Panc1 (cell line): ENCODE results near the gene PCGF3. TPM values are rescaled to one million over a fixed set of nuclear protein-coding genes. Genes with fewer than 3 reads are reported as not detected.

ENCODE experiments used
- ATAC-seq: fragments of 200-7000 bp; cut with Tn5 transposase; 2 replicates; pipeline ENCODE4 v1.9.1; 2020; ENCODE audit warnings: mild to moderate bottlenecking, moderate library complexity
- Bru-seq: library from RNA; stranded (reverse); fragments of 400-500 nt; gene quantifications from one replicate; lab custom pipeline; 2021; lab: Mats Ljungman, UMichigan
- BruChase-seq, 2 experiments: library from RNA; stranded (reverse); fragments of 400-500 nt; gene quantifications; one replicate each; lab custom pipeline; 2021; lab: Mats Ljungman, UMichigan
- BruUV-seq: library from RNA; stranded (reverse); fragments of 400-500 nt; replicated peaks from 2 replicates; lab custom pipeline; 2021; lab: Mats Ljungman, UMichigan
- CTCF ChIA-PET: fragments of 300-600 bp; sonication (Branson Sonifier 250); formaldehyde crosslinking; loops from one replicate; lab custom pipeline; 2022; ENCODE audit warnings: antibody characterized with exemption; lab: Charles Lee
- POLR2A ChIA-PET: fragments of 300-600 bp; sonication (Branson Sonifier 250); formaldehyde crosslinking; loops from one replicate; lab custom pipeline; 2022; ENCODE audit warnings: antibody characterized with exemption; lab: Charles Lee
- DNase-seq: peaks from one replicate; pipeline ENCODE4 v3.0.0-alpha.2; 2010; ENCODE audit warnings: low read depth, low spot score
- H3K27ac ChIP-seq: 2 replicates; pipeline ENCODE4 v1.5.1; 2011; ENCODE audit warnings: mild to moderate bottlenecking, low read length, inconsistent platforms
- H3K27me3 ChIP-seq: fragments of 200-500 bp; sonication (Bioruptor generic); 2 replicates; pipeline ENCODE4 v1.6.0; 2014; ENCODE audit warnings: low read length, inconsistent platforms; ENCODE audit not compliant: control insufficient read depth, insufficient read depth
- H3K36me3 ChIP-seq: fragments of 200-500 bp; sonication (Bioruptor generic); 2 replicates; pipeline ENCODE4 v1.5.1; 2014; ENCODE audit warnings: inconsistent platforms, mild to moderate bottlenecking, low read length, moderate library complexity; ENCODE audit not compliant: control insufficient read depth, insufficient read depth
- H3K4me1 ChIP-seq: 2 replicates; pipeline ENCODE4 v1.5.1; 2011; ENCODE audit warnings: inconsistent platforms, mild to moderate bottlenecking, low read length, moderate library complexity; ENCODE audit not compliant: control insufficient read depth, insufficient read depth
- H3K4me3 ChIP-seq, 2 experiments: 2 replicates each; pipeline ENCODE4 v1.5.1; 2011 to 2012; ENCODE audit warnings: low read depth in 2 of 2, low read length in 2 of 2, mild to moderate bottlenecking in 2 of 2, inconsistent platforms in 1 of 2, moderate library complexity in 1 of 2
- H3K9me3 ChIP-seq: fragments of 200-500 bp; sonication (Bioruptor generic); 2 replicates; pipeline ENCODE4 v1.5.1; 2014; ENCODE audit warnings: low read depth, mild to moderate bottlenecking, inconsistent platforms, low read length, moderate library complexity; ENCODE audit not compliant: control insufficient read depth, insufficient read depth
- CTCF ChIP-seq: fragments of 450-650 bp; IDR thresholded peaks from 2 replicates; pipeline ENCODE4 v1.5.1; 2017; ENCODE audit warnings: mild to moderate bottlenecking
- POLR2AphosphoS5 ChIP-seq: IDR thresholded peaks from 2 replicates; pipeline ENCODE4 v1.6.1; 2012; ENCODE audit warnings: mild to moderate bottlenecking, low read depth, low read length, moderate library complexity
- REST ChIP-seq, 2 experiments: IDR thresholded peaks; 2 replicates each; pipeline ENCODE4 v1.6.1; 2011 to 2012; ENCODE audit warnings: low read depth in 2 of 2, control low read depth in 1 of 2, low read length in 1 of 2, mild to moderate bottlenecking in 1 of 2, moderate library complexity in 1 of 2; ENCODE audit not compliant: insufficient read depth in 1 of 2
- SIN3A ChIP-seq: IDR thresholded peaks from 2 replicates; pipeline ENCODE4 v1.6.1; 2012; ENCODE audit warnings: low read depth, mild to moderate bottlenecking, low read length, moderate library complexity, borderline replicate concordance; ENCODE audit not compliant: insufficient read depth
- TCF7L2 ChIP-seq: IDR thresholded peaks from 2 replicates; pipeline ENCODE4 v1.6.1; 2011; ENCODE audit warnings: mild to moderate bottlenecking, low read depth, low read length, inconsistent platforms
- in situ Hi-C: cut with HindIII; loops from 2 replicates; pipeline ENCODE4 v1.10.0; 2016; ENCODE audit warnings: low sequenced_read_pairs, low pct_unique_long_range_greater_than_20kb
- intact Hi-C: fragments of 100-400 bp; cut with micrococcal nuclease; formaldehyde crosslinking; loops from one replicate; pipeline ENCODE4 v1.10.0; 2022; ENCODE audit not compliant: unreplicated experiment
- long read RNA-seq: library from polyadenylated mRNA; unstranded; transcript quantifications from one replicate; pipeline ENCODE4 v2.0.0, GENCODE V29; 2021; ENCODE audit not compliant: unreplicated experiment
- polyA plus RNA-seq: library from polyadenylated mRNA; unstranded; fragments of >200 nt; gene quantifications from one replicate; pipeline ENCODE4 v1.2.1, GENCODE V29; 2012; ENCODE audit warnings: missing spikeins; ENCODE audit not compliant: insufficient read length
- total RNA-seq: library from RNA; stranded (reverse); gene quantifications from one replicate; pipeline ENCODE4 v1.2.1, GENCODE V29; 2021; ENCODE audit not compliant: unreplicated experiment

The PCGF3 gene
- total RNA-seq (44.6 TPM), Bru-seq, nascent RNA (percentile 70 among the genes with signal in this experiment), BruChase-seq, experiment 1, labeled RNA remaining after a 2-hour chase (percentile 80 among the genes with signal in this experiment), BruChase-seq, experiment 2, labeled RNA remaining after a 6-hour chase (percentile 81 among the genes with signal in this experiment)
- 65.6 TPM for polyA plus RNA-seq
- long read RNA-seq, full-length matches to known transcripts = 52 of 66 reads
- long read RNA-seq, partial matches to known transcripts = 4 of 66 reads
- long read RNA-seq, other reads (novel, unspliced or antisense) = 10 of 66 reads

GRCh38 chr4:705278-706082 is at the start of gene PCGF3:
PCGF3 (plus strand) TSS chr4:705832; CDS start chr4:733681, 27,849 bp downstream.
- peak within 1 kb of the TSS; percentile 81 to 84 for H3K4me3 ChIP-seq
- no peaks in the 10 kb centered on the region for H3K27me3 ChIP-seq
- intact Hi-C loops = no loop called here
- H3K9me3 ChIP-seq = no peaks in the 10 kb centered on the region
- BruUV-seq = no TSS peak
- in situ Hi-C loops = no loop called here
- TF ChIP-seq SIN3A (no peak; the same call in 1 of the 2 replicates), TCF7L2 (no peak), CTCF (no peak)
- H3K36me3 ChIP-seq = peaks cover 4% of the 10 kb centered on the region; the same call in 1 of the 2 replicates
- DNase-seq = peak; percentile 36
- CTCF ChIA-PET = no interaction called here
- peak within 1 kb of the TSS; percentile 89 for H3K27ac ChIP-seq
- H3K4me1 ChIP-seq = peaks cover 4% of the 10 kb centered on the region; the same call in 1 of the 2 replicates
- ATAC-seq = peak; percentile 97
- POLR2A ChIA-PET = no interaction called here

- ATAC-seq (no peak), DNase-seq (no peak)
- no TSS peak for BruUV-seq
- H3K4me3 ChIP-seq = no peak overlapping the region
- intact Hi-C loops (no loop called here), in situ Hi-C loops (no loop called here)
- no peaks in the 10 kb centered on the region for H3K9me3 ChIP-seq
- ChIA-PET POLR2A (no interaction called here), CTCF (no interaction called here)
- no peak overlapping the region for H3K27ac ChIP-seq
- H3K4me1 ChIP-seq = no peaks in the 10 kb centered on the region
- TF ChIP-seq TCF7L2 (no peak), SIN3A (no peak), POLR2AphosphoS5 (no peak), REST (IDR thresholded peaks at IDR 0.05; ENCODE audit: insufficient read depth in 1 of 2, low read depth in 2 of 2, low read length in 1 of 2) (no peak), CTCF (no peak)
- H3K36me3 ChIP-seq = no peaks in the 10 kb centered on the region
- H3K27me3 ChIP-seq = no peaks in the 10 kb centered on the region
These were observed 48.9 kb upstream of the PCGF3 start for GRCh38 chr4:656436-657337.
